Ishikawa (cell line): ENCODE measurements around the gene NAPB.

Experiments used
- MAX ChIP-seq: IDR thresholded peaks from 2 replicates; pipeline ENCODE4 v1.6.1; 2012
- TF ChIP-seq, protein P1 (sequence below): IDR thresholded peaks from 2 replicates; pipeline ENCODE4 v1.6.1; 2012
- TF ChIP-seq, protein P2 (sequence below): IDR thresholded peaks from 2 replicates; pipeline ENCODE4 v1.6.1; 2012; ENCODE audit warnings: low read depth, mild to moderate bottlenecking

DNA sequence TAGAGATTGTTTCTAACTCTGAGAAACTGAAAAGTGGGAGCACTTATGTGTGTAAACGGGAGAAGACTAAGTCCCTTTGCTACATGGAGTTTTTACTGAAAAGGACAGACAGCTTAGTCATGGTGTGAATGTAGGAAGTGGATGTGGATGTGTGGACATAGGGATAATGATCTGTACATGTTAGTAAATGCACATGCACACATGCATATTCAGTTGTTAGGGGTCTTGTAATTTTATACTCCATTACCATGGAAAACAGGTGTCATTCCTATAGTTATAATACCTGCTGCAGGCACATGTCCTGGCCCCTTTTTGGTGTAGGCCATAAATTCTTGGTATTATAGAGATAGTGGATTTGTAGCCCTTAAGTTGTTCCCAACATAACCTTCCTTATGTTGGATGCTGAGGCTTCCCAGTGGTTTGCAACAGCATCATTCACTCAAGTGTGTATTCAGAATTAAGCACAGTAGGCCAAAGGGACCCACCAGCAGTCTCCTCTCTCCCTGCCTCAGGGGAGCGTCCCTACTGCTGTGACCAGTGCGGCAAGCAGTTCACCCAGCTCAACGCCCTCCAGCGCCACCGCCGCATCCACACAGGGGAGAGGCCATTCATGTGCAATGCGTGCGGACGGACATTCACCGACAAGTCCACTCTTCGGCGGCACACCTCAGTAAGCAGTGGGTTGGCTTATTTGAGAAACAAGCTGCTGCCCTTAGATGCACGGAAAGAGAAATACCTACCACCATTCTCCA is 52.0 kb downstream of the NAPB start:
- TF ChIP-seq, protein P1, sequence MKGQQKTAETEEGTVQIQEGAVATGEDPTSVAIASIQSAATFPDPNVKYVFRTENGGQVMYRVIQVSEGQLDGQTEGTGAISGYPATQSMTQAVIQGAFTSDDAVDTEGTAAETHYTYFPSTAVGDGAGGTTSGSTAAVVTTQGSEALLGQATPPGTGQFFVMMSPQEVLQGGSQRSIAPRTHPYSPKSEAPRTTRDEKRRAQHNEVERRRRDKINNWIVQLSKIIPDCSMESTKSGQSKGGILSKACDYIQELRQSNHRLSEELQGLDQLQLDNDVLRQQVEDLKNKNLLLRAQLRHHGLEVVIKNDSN: no peak
- no peak for TF ChIP-seq MAX
- TF ChIP-seq, protein P2, sequence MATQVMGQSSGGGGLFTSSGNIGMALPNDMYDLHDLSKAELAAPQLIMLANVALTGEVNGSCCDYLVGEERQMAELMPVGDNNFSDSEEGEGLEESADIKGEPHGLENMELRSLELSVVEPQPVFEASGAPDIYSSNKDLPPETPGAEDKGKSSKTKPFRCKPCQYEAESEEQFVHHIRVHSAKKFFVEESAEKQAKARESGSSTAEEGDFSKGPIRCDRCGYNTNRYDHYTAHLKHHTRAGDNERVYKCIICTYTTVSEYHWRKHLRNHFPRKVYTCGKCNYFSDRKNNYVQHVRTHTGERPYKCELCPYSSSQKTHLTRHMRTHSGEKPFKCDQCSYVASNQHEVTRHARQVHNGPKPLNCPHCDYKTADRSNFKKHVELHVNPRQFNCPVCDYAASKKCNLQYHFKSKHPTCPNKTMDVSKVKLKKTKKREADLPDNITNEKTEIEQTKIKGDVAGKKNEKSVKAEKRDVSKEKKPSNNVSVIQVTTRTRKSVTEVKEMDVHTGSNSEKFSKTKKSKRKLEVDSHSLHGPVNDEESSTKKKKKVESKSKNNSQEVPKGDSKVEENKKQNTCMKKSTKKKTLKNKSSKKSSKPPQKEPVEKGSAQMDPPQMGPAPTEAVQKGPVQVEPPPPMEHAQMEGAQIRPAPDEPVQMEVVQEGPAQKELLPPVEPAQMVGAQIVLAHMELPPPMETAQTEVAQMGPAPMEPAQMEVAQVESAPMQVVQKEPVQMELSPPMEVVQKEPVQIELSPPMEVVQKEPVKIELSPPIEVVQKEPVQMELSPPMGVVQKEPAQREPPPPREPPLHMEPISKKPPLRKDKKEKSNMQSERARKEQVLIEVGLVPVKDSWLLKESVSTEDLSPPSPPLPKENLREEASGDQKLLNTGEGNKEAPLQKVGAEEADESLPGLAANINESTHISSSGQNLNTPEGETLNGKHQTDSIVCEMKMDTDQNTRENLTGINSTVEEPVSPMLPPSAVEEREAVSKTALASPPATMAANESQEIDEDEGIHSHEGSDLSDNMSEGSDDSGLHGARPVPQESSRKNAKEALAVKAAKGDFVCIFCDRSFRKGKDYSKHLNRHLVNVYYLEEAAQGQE: no peak
